ENCODE measurements around the gene CFAP65.

The CFAP65 gene

GRCh38 chr2:219041252-219041651 is at the start of gene CFAP65:
CFAP65 (minus strand) TSS chr2:219041516; CDS start chr2:219039048, 2,468 bp downstream.
- DNase-seq, result no peak

GRCh38 chr2:219090436-219091299 is 49.4 kb upstream of the CFAP65 start:
- no peak for DNase-seq

GRCh38 chr2:219089330-219089729 is 48.0 kb upstream of the CFAP65 start:
- DNase-seq, result no peak

- DNase-seq, result no peak
Measured at GRCh38 chr2:219087848-219088247, 46.5 kb upstream of the CFAP65 start.

GRCh38 chr2:219087361-219087760 is 46.0 kb upstream of the CFAP65 start:
- no peak for DNase-seq

- no peak for DNase-seq
Measured at GRCh38 chr2:219086196-219086595, 44.9 kb upstream of the CFAP65 start.

GRCh38 chr2:219084791-219085190 is 43.5 kb upstream of the CFAP65 start:
- DNase-seq, result no peak

GRCh38 chr2:219082332-219082958 is 41.1 kb upstream of the CFAP65 start:
- DNase-seq, result no peak

GRCh38 chr2:219081701-219082331 is 40.5 kb upstream of the CFAP65 start:
- no peak for DNase-seq

GRCh38 chr2:219081096-219081495 is 39.8 kb upstream of the CFAP65 start:
- DNase-seq, result no peak

GRCh38 chr2:219079417-219079816 is 38.1 kb upstream of the CFAP65 start:
- no peak for DNase-seq

GRCh38 chr2:219078951-219079350 is 37.6 kb upstream of the CFAP65 start:
- DNase-seq, result no peak

- DNase-seq, result no peak
Measured at GRCh38 chr2:219078126-219078525, 36.8 kb upstream of the CFAP65 start.

- no peak for DNase-seq
Measured at GRCh38 chr2:219076253-219076652, 34.9 kb upstream of the CFAP65 start.

GRCh38 chr2:219073413-219074129 is 32.3 kb upstream of the CFAP65 start:
- DNase-seq, result no peak

- no peak for DNase-seq
Measured at GRCh38 chr2:219072741-219073250, 31.5 kb upstream of the CFAP65 start.

GRCh38 chr2:219071131-219071816 is 30.0 kb upstream of the CFAP65 start:
- DNase-seq, result no peak

GRCh38 chr2:219065484-219065883 is 24.2 kb upstream of the CFAP65 start:
- DNase-seq, result no peak

- DNase-seq, result no peak
Measured at GRCh38 chr2:219062081-219062480, 20.8 kb upstream of the CFAP65 start.

- no peak for DNase-seq
Measured at GRCh38 chr2:219060821-219061791, 19.8 kb upstream of the CFAP65 start, which contains the start of gene IHH. IHH (minus strand) TSS chr2:219060921; CDS start chr2:219060467, 454 bp downstream.
